GM12878 (cell line): Measurements from ENCODE around the gene LRRC45. TPM values are rescaled to one million over a fixed set of nuclear protein-coding genes. Genes with fewer than 3 reads are reported as not detected.

Experiments used
- ASH2L ChIP-seq: fragments of 300-600, 200-600 bp; sonication (generic); IDR thresholded peaks from 2 replicates; pipeline ENCODE4 v1.6.1; 2017; ENCODE audit warnings: low read depth, mild to moderate bottlenecking, borderline replicate concordance
- CHD2 ChIP-seq: IDR thresholded peaks from 2 replicates; pipeline ENCODE4 v1.6.1; 2011; ENCODE audit warnings: low read depth, low read length, improper control_type of control experiment, borderline replicate concordance
- EP300 ChIP-seq, 2 experiments: fragments of 150-350 bp in 1 of 2; IDR thresholded peaks; 2 replicates each; pipeline ENCODE4 v1.6.1; 2011 to 2012; ENCODE audit warnings: low read depth in 2 of 2, low read length in 2 of 2, borderline replicate concordance in 1 of 2, improper control_type of control experiment in 1 of 2, inconsistent platforms in 1 of 2; ENCODE audit not compliant: control insufficient read depth in 1 of 2
- IKZF2 ChIP-seq, 2 experiments: fragments of 450-650 bp; IDR thresholded peaks; 2 replicates each; pipeline ENCODE4 v1.6.1; 2017; ENCODE audit warnings: mild to moderate bottlenecking in 2 of 2, moderate library complexity in 2 of 2
- KLF5 ChIP-seq: fragments of 450-650 bp; IDR thresholded peaks from 2 replicates; pipeline ENCODE4 v1.6.1; 2014; ENCODE audit warnings: mild to moderate bottlenecking; ENCODE audit not compliant: partially characterized antibody
- MEF2A ChIP-seq: IDR thresholded peaks from 2 replicates; pipeline ENCODE4 v1.6.1; 2011; ENCODE audit warnings: low read depth, mild to moderate bottlenecking, low read length, moderate library complexity; ENCODE audit not compliant: insufficient read depth
- MTA3 ChIP-seq: IDR thresholded peaks from 2 replicates; pipeline ENCODE4 v1.6.1; 2012; ENCODE audit warnings: low read length, inconsistent platforms, borderline replicate concordance
- NFIC ChIP-seq: IDR thresholded peaks from 2 replicates; pipeline ENCODE4 v1.6.1; 2012; ENCODE audit warnings: low read depth, mild to moderate bottlenecking, inconsistent platforms, low read length, moderate library complexity
- SIX5 ChIP-seq: IDR thresholded peaks from 2 replicates; pipeline ENCODE4 v1.6.1; 2011; ENCODE audit warnings: mild to moderate bottlenecking, low read depth, low read length, moderate library complexity; ENCODE audit not compliant: severe bottlenecking
- SMAD5 ChIP-seq: IDR thresholded peaks from 2 replicates; pipeline ENCODE4 v1.6.1; 2016; ENCODE audit warnings: antibody characterized with exemption, low read depth
- SPI1 ChIP-seq: IDR thresholded peaks from 2 replicates; pipeline ENCODE4 v1.6.1; 2011; ENCODE audit warnings: low read depth, mild to moderate bottlenecking, low read length, moderate library complexity, borderline replicate concordance; ENCODE audit not compliant: insufficient read depth
- TAF1 ChIP-seq: IDR thresholded peaks from 2 replicates; pipeline ENCODE4 v1.6.1; 2011; ENCODE audit warnings: mild to moderate bottlenecking, low read depth, low read length, borderline replicate concordance
- YY1 ChIP-seq: IDR thresholded peaks from 2 replicates; pipeline ENCODE4 v1.6.1; 2011; ENCODE audit warnings: low read depth, mild to moderate bottlenecking, low read length
- ZZZ3 ChIP-seq: IDR thresholded peaks from 2 replicates; pipeline ENCODE4 v1.6.1; 2011; ENCODE audit warnings: low read depth; ENCODE audit not compliant: control insufficient read depth, insufficient read length
- polyA plus RNA-seq, 11 experiments: library from polyadenylated mRNA; depleted of rRNA in 4 of 11; unstranded in 6 of 11; stranded (reverse) in 5 of 11; fragments of >200 nt; fragmentation: Nextera tagmentation in 4 of 11; fragmentation: Illumina TruSeq in 1 of 11; extraction: Ambion mirVana in 4 of 11; extraction: Trizol in 1 of 11; gene quantifications; 1 replicate in 1 of 11; 2 replicates in 10 of 11; pipeline versions ENCODE4 v1.2.1 to v1.2.3, GENCODE V29; 2011 to 2016; ENCODE audit warnings: inconsistent platforms in 2 of 11, missing spikeins in 2 of 11, low read depth in 1 of 11
- total RNA-seq, 4 experiments: library from RNA; depleted of rRNA in 3 of 4; stranded (reverse); fragments of >200 nt in 3 of 4; fragmentation: Illumina TruSeq in 1 of 4; extraction: Trizol in 1 of 4; gene quantifications; 2 replicates each; pipeline versions ENCODE4 v1.2.1 to v1.2.3, GENCODE V29; 2013 to 2021
- TF ChIP-seq, protein P1 (sequence below): fragments of 450-650 bp; IDR thresholded peaks from 2 replicates; pipeline ENCODE4 v1.6.1; 2016; ENCODE audit warnings: mild to moderate bottlenecking
- TF ChIP-seq, protein P2 (sequence below): fragments of 450-650 bp; IDR thresholded peaks from 2 replicates; pipeline ENCODE4 v1.6.1; 2016; ENCODE audit warnings: mild to moderate bottlenecking, moderate library complexity, borderline replicate concordance
- TF ChIP-seq, protein P3 (sequence below): fragments of 450-650 bp; conservative IDR thresholded peaks from 2 replicates; pipeline ENCODE4 v1.6.1; 2017; ENCODE audit warnings: mild to moderate bottlenecking, moderate library complexity
- TF ChIP-seq, protein P4 (sequence below): fragments of 150-350 bp; IDR thresholded peaks from 2 replicates; pipeline ENCODE4 v1.6.1; 2016; ENCODE audit warnings: low read depth, low read length

LRRC45 gene
- total and polyA plus RNA-seq, 10 of the 15 experiments (the other 5 are each of a cell fraction or from before 2014, with no cell fraction given) = 0.03 to 27.7 (median 10.4) TPM

DNA sequence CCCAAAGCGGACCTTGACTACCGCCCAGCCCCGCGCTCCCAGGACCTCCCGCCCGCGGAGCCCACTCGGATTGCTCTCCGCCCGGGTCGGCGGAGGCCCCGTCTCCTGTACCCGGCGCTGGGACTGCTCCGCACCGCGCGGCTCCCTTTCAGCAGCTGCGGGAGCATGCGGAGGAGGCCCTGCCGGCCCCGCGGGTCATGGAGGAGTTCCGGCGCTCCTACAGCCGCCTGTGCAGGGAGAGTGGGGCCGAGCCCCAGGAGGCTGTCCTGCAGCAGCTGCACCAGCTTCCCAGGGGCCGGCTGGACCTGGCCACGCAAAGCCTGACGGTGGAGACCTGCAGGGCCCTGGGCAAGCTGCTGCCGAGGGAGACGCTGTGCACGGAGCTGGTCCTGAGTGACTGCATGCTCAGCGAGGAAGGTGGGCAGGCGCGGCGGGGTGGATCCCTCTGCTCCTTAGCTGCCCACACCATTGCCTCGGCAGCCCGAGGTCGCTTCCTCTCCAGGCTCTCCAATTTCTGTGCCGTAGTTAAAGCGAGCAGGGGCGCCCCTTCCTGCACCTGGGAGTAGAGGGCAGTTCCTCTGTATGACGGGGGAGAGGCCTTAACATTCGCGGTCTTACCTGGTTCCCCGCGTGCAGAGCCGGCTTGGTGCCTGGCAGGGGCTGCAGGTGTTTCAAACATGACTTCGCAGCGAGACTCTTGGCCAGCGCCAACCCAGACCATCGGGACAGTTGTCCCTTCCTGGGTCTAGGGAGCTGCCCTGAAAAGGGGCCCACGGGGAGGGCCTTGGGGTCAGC lies 539 bp downstream of the LRRC45 start (continued):
- TF ChIP-seq, protein P1, sequence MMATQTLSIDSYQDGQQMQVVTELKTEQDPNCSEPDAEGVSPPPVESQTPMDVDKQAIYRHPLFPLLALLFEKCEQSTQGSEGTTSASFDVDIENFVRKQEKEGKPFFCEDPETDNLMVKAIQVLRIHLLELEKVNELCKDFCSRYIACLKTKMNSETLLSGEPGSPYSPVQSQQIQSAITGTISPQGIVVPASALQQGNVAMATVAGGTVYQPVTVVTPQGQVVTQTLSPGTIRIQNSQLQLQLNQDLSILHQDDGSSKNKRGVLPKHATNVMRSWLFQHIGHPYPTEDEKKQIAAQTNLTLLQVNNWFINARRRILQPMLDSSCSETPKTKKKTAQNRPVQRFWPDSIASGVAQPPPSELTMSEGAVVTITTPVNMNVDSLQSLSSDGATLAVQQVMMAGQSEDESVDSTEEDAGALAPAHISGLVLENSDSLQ = peak; percentile 40; the same call in 1 of the 2 replicates
- TF ChIP-seq KLF5 = no peak
- TF ChIP-seq, protein P2, sequence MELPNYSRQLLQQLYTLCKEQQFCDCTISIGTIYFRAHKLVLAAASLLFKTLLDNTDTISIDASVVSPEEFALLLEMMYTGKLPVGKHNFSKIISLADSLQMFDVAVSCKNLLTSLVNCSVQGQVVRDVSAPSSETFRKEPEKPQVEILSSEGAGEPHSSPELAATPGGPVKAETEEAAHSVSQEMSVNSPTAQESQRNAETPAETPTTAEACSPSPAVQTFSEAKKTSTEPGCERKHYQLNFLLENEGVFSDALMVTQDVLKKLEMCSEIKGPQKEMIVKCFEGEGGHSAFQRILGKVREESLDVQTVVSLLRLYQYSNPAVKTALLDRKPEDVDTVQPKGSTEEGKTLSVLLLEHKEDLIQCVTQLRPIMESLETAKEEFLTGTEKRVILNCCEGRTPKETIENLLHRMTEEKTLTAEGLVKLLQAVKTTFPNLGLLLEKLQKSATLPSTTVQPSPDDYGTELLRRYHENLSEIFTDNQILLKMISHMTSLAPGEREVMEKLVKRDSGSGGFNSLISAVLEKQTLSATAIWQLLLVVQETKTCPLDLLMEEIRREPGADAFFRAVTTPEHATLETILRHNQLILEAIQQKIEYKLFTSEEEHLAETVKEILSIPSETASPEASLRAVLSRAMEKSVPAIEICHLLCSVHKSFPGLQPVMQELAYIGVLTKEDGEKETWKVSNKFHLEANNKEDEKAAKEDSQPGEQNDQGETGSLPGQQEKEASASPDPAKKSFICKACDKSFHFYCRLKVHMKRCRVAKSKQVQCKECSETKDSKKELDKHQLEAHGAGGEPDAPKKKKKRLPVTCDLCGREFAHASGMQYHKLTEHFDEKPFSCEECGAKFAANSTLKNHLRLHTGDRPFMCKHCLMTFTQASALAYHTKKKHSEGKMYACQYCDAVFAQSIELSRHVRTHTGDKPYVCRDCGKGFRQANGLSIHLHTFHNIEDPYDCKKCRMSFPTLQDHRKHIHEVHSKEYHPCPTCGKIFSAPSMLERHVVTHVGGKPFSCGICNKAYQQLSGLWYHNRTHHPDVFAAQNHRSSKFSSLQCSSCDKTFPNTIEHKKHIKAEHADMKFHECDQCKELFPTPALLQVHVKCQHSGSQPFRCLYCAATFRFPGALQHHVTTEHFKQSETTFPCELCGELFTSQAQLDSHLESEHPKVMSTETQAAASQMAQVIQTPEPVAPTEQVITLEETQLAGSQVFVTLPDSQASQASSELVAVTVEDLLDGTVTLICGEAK = no peak
- TF ChIP-seq CHD2 = no peak
- TF ChIP-seq SPI1 = 0 out of 2 replicates have a peak, but pooled peaks have one; percentile 1
- TF ChIP-seq ASH2L = no peak
- TF ChIP-seq ZZZ3 = no peak
- TF ChIP-seq, protein P3, sequence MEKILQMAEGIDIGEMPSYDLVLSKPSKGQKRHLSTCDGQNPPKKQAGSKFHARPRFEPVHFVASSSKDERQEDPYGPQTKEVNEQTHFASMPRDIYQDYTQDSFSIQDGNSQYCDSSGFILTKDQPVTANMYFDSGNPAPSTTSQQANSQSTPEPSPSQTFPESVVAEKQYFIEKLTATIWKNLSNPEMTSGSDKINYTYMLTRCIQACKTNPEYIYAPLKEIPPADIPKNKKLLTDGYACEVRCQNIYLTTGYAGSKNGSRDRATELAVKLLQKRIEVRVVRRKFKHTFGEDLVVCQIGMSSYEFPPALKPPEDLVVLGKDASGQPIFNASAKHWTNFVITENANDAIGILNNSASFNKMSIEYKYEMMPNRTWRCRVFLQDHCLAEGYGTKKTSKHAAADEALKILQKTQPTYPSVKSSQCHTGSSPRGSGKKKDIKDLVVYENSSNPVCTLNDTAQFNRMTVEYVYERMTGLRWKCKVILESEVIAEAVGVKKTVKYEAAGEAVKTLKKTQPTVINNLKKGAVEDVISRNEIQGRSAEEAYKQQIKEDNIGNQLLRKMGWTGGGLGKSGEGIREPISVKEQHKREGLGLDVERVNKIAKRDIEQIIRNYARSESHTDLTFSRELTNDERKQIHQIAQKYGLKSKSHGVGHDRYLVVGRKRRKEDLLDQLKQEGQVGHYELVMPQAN = peak; percentile 46
- no peak for TF ChIP-seq NFIC
- no peak for TF ChIP-seq EP300 (IDR thresholded peaks at IDR 0.05; ENCODE audit: borderline replicate concordance in 1 of 2, control insufficient read depth in 1 of 2, low read depth in 2 of 2, low read length in 2 of 2)
- TF ChIP-seq YY1 = peak; percentile 11; the same call in 1 of the 2 replicates
- TF ChIP-seq SMAD5 = no peak
- TF ChIP-seq MEF2A = no peak
- TF ChIP-seq MTA3 = no peak
- no peak for TF ChIP-seq IKZF2 (IDR thresholded peaks at IDR 0.05)
- TF ChIP-seq, protein P4, sequence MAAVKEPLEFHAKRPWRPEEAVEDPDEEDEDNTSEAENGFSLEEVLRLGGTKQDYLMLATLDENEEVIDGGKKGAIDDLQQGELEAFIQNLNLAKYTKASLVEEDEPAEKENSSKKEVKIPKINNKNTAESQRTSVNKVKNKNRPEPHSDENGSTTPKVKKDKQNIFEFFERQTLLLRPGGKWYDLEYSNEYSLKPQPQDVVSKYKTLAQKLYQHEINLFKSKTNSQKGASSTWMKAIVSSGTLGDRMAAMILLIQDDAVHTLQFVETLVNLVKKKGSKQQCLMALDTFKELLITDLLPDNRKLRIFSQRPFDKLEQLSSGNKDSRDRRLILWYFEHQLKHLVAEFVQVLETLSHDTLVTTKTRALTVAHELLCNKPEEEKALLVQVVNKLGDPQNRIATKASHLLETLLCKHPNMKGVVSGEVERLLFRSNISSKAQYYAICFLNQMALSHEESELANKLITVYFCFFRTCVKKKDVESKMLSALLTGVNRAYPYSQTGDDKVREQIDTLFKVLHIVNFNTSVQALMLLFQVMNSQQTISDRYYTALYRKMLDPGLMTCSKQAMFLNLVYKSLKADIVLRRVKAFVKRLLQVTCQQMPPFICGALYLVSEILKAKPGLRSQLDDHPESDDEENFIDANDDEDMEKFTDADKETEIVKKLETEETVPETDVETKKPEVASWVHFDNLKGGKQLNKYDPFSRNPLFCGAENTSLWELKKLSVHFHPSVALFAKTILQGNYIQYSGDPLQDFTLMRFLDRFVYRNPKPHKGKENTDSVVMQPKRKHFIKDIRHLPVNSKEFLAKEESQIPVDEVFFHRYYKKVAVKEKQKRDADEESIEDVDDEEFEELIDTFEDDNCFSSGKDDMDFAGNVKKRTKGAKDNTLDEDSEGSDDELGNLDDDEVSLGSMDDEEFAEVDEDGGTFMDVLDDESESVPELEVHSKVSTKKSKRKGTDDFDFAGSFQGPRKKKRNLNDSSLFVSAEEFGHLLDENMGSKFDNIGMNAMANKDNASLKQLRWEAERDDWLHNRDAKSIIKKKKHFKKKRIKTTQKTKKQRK = no peak
- no peak for TF ChIP-seq SIX5
- no peak for TF ChIP-seq TAF1
